ENCODE measurements around the gene PSAP. TPM values are rescaled to one million over a fixed set of nuclear protein-coding genes. Genes with fewer than 3 reads are reported as not detected.

PSAP gene
- total and polyA plus RNA-seq, 2 donors from 2014 or later, result 1,082 to 1,249 TPM

- Histone ChIP-seq H3K9ac (ENCODE audit: low read length in 3 of 3) (peak overlapping the region in 2 of 3 donors; percentile 37 to 81), H3K36me3 (ENCODE audit: control insufficient read depth in 2 of 3, insufficient read depth in 3 of 3, low read length in 3 of 3) (no peaks in the 10 kb centered on the region), H3K27me3 (ENCODE audit: control insufficient read depth, insufficient read depth, low read length) (no peaks in the 10 kb centered on the region), H3K4me1 (ENCODE audit: control insufficient read depth in 2 of 3, insufficient read depth in 2 of 3, low read depth in 1 of 3, low read length in 3 of 3) (peaks cover 0 to 58% (median 13%) of the 10 kb centered on the region in 3 donors), H3K9me3 (ENCODE audit: control insufficient read depth in 2 of 3, insufficient read depth in 1 of 3, low read length in 3 of 3) (no peaks in the 10 kb centered on the region), H3K4me3 (ENCODE audit: low read length in 3 of 3) (peak overlapping the region in 2 of 3 donors; percentile 53 to 66), H3K27ac (ENCODE audit: low read depth in 2 of 2, low read length in 2 of 2) (peak overlapping the region; percentile 59 to 79)
- intact Hi-C loops (cut with DNase I), result no loop called here
- peak in 1 of 5 donors; percentile 85 for DNase-seq
- FAIRE-seq, result no peak
- TF ChIP-seq CTCF (IDR thresholded peaks at IDR 0.05; ENCODE audit: borderline replicate concordance, extremely low read depth, insufficient read depth), result no peak
These were observed 79.0 kb downstream of the PSAP start for GRCh38 chr10:71771821-71772617.

GRCh38 chr10:71771204-71771603, 79.8 kb downstream of the PSAP start:
- intact Hi-C loops (cut with DNase I), result no loop called here
- no peaks in the 10 kb centered on the region for H3K36me3 ChIP-seq (ENCODE audit: control insufficient read depth in 2 of 3, insufficient read depth in 3 of 3, low read length in 3 of 3)
- H3K4me3 ChIP-seq (ENCODE audit: low read length in 3 of 3), result peak overlapping the region in 2 of 3 donors; percentile 3 to 66
- H3K27me3 ChIP-seq (ENCODE audit: control insufficient read depth, insufficient read depth, low read length), result no peaks in the 10 kb centered on the region
- peak overlapping the region in 1 of 3 donors; percentile 81 for H3K9ac ChIP-seq (ENCODE audit: low read length in 3 of 3)
- H3K9me3 ChIP-seq (ENCODE audit: control insufficient read depth in 2 of 3, insufficient read depth in 1 of 3, low read length in 3 of 3), result no peaks in the 10 kb centered on the region
- TF ChIP-seq CTCF (IDR thresholded peaks at IDR 0.05; ENCODE audit: borderline replicate concordance, extremely low read depth, insufficient read depth), result no peak
- peak overlapping the region in 1 of 2 donors; percentile 59 for H3K27ac ChIP-seq (ENCODE audit: low read depth in 2 of 2, low read length in 2 of 2)
- H3K4me1 ChIP-seq (ENCODE audit: control insufficient read depth in 2 of 3, insufficient read depth in 2 of 3, low read depth in 1 of 3, low read length in 3 of 3), result peaks cover 0 to 65% (median 21%) of the 10 kb centered on the region in 3 donors
- no peak for FAIRE-seq
- peak in 1 of 5 donors; percentile 48 for DNase-seq

- TF ChIP-seq CTCF (IDR thresholded peaks at IDR 0.05; ENCODE audit: borderline replicate concordance, extremely low read depth, insufficient read depth), result no peak
- peak in 1 of 5 donors; percentile 62 for DNase-seq
- Histone ChIP-seq H3K4me3 (ENCODE audit: low read length in 3 of 3) (peak overlapping the region in 1 of 3 donors; percentile 13), H3K36me3 (ENCODE audit: control insufficient read depth in 2 of 3, insufficient read depth in 3 of 3, low read length in 3 of 3) (no peaks in the 10 kb centered on the region), H3K9ac (ENCODE audit: low read length in 3 of 3) (peak overlapping the region in 1 of 3 donors; percentile 81), H3K4me1 (ENCODE audit: control insufficient read depth in 2 of 3, insufficient read depth in 2 of 3, low read depth in 1 of 3, low read length in 3 of 3) (peaks cover 0 to 67% (median 21%) of the 10 kb centered on the region in 3 donors), H3K9me3 (ENCODE audit: control insufficient read depth in 2 of 3, insufficient read depth in 1 of 3, low read length in 3 of 3) (no peaks in the 10 kb centered on the region), H3K27ac (ENCODE audit: low read depth in 2 of 2, low read length in 2 of 2) (peak overlapping the region in 1 of 2 donors; percentile 59), H3K27me3 (ENCODE audit: control insufficient read depth, insufficient read depth, low read length) (no peaks in the 10 kb centered on the region)
- no peak for FAIRE-seq
- intact Hi-C loops (cut with DNase I), result no loop called here
These were observed 80.3 kb downstream of the PSAP start for GRCh38 chr10:71770789-71771188.

All from kidney (tissue), 14 donors.